HepG2 (cell line): Measurements from ENCODE around the gene IFNA2. TPM values are rescaled to one million over a fixed set of nuclear protein-coding genes. Genes with fewer than 3 reads are reported as not detected.
A peak's percentile ranks its signal among the peaks of the same experiment; 100 is the strongest.

Experiments used
- CREM ChIP-seq, 2 experiments: sonication (generic) in 1 of 2; formaldehyde crosslinking in 1 of 2; IDR thresholded peaks; 2 replicates each; pipeline versions ENCODE4 v1.4.0 to v1.6.1; 2016 to 2020; ENCODE audit warnings: antibody characterized with exemption in 1 of 2, mild to moderate bottlenecking in 1 of 2, missing genetic modification reagents in 1 of 2
- HOXA9 ChIP-seq: sonication (generic); formaldehyde crosslinking; IDR thresholded peaks from 2 replicates; pipeline ENCODE4 v1.8.1; 2022; ENCODE audit warnings: missing genetic modification reagents, mild to moderate bottlenecking, moderate library complexity, borderline replicate concordance
- JUND ChIP-seq: sonication (generic); formaldehyde crosslinking; IDR thresholded peaks from 2 replicates; pipeline ENCODE4 v1.8.0; 2022; ENCODE audit warnings: mild to moderate bottlenecking, missing genetic modification reagents
- KDM5B ChIP-seq: sonication (generic); formaldehyde crosslinking; IDR thresholded peaks from 2 replicates; pipeline ENCODE4 v1.4.0; 2020; ENCODE audit warnings: missing genetic modification reagents, mild to moderate bottlenecking, borderline replicate concordance
- KLF6 ChIP-seq: IDR thresholded peaks from 2 replicates; pipeline ENCODE4 v1.8.0; 2016; ENCODE audit warnings: missing biosample characterization, missing genetic modification reagents
- KMT2A ChIP-seq: sonication (generic); formaldehyde crosslinking; IDR thresholded peaks from 2 replicates; pipeline ENCODE4 v1.4.0; 2020; ENCODE audit warnings: missing genetic modification reagents
- MXI1 ChIP-seq: IDR thresholded peaks from 3 replicates; pipeline ENCODE4 v1.6.1; 2012; ENCODE audit warnings: low read depth, low read length, inconsistent platforms, borderline replicate concordance
- NKX3-1 ChIP-seq: sonication (generic); formaldehyde crosslinking; IDR thresholded peaks from 2 replicates; pipeline ENCODE4 v1.5.0; 2020; ENCODE audit warnings: missing genetic modification reagents
- PCBP1 ChIP-seq: fragments of 200-400 bp; formaldehyde crosslinking; IDR thresholded peaks from 2 replicates; pipeline ENCODE4 v1.6.1; 2017; ENCODE audit warnings: mild to moderate bottlenecking, low read depth, low read length, borderline replicate concordance
- PLRG1 ChIP-seq: fragments of 450-650 bp; conservative IDR thresholded peaks from 2 replicates; pipeline ENCODE4 v1.6.1; 2016
- PTBP1 ChIP-seq: fragments of 200-400 bp; formaldehyde crosslinking; IDR thresholded peaks from 2 replicates; pipeline ENCODE4 v1.6.1; 2018; ENCODE audit warnings: low read length, low read depth; ENCODE audit not compliant: poor library complexity, severe bottlenecking
- TCF7 ChIP-seq: sonication (generic); IDR thresholded peaks from 2 replicates; pipeline ENCODE4 v1.6.1; 2016; ENCODE audit warnings: antibody characterized with exemption, low read depth
- XRCC5 ChIP-seq: fragments of 200-400 bp; formaldehyde crosslinking; optimal IDR thresholded peaks from 2 replicates; pipeline ENCODE3; 2017; ENCODE audit warnings: mild to moderate bottlenecking, low read length
- ZBTB20 ChIP-seq: sonication (generic); formaldehyde crosslinking; IDR thresholded peaks from 2 replicates; pipeline ENCODE4 v1.8.1; 2023; ENCODE audit warnings: missing genetic modification reagents, low read depth, mild to moderate bottlenecking, borderline replicate concordance
- ZNF225 ChIP-seq: sonication (generic); formaldehyde crosslinking; IDR thresholded peaks from 2 replicates; pipeline ENCODE4 v1.4.0; 2020; ENCODE audit warnings: mild to moderate bottlenecking, missing genetic modification reagents
- ZNF251 ChIP-seq: sonication (generic); formaldehyde crosslinking; IDR thresholded peaks from 2 replicates; pipeline ENCODE4 v1.9.0; 2021; ENCODE audit warnings: mild to moderate bottlenecking, missing genetic modification reagents
- ZZZ3 ChIP-seq: sonication (generic); formaldehyde crosslinking; IDR thresholded peaks from 2 replicates; pipeline ENCODE4 v1.4.0; 2020; ENCODE audit warnings: missing genetic modification reagents, mild to moderate bottlenecking, borderline replicate concordance
- polyA plus RNA-seq, 8 experiments: library from polyadenylated mRNA; depleted of rRNA in 3 of 8; stranded (reverse) in 7 of 8; unstranded in 1 of 8; fragments of >200 nt; fragmentation: Illumina TruSeq in 4 of 8; extraction: Trizol in 4 of 8; gene quantifications; 2 replicates each; pipeline versions ENCODE4 v1.2.1 to v1.2.3, GENCODE V29; 2011 to 2016; ENCODE audit warnings: low read depth in 4 of 8, missing spikeins in 1 of 8, mixed read lengths in 1 of 8; ENCODE audit not compliant: insufficient read depth in 1 of 8
- total RNA-seq, 5 experiments: library from RNA; depleted of rRNA; stranded (reverse); fragments of >200 nt; fragmentation: Illumina TruSeq; extraction: Trizol; gene quantifications; 2 replicates each; pipeline ENCODE4 v1.2.3, GENCODE V29; 2016; ENCODE audit warnings: low read depth in 1 of 5
- TF ChIP-seq, protein P1 (sequence below): sonication (generic); formaldehyde crosslinking; IDR thresholded peaks from 2 replicates; pipeline ENCODE4 v1.5.0; 2020; ENCODE audit warnings: mild to moderate bottlenecking, missing genetic modification reagents
- TF ChIP-seq, protein P2 (sequence below): sonication (generic); formaldehyde crosslinking; IDR thresholded peaks from 2 replicates; pipeline ENCODE4 v1.4.0; 2020; ENCODE audit warnings: mild to moderate bottlenecking, missing genetic modification reagents

Gene IFNA2
- total and polyA plus RNA-seq, 2 of the 13 experiments (the other 11 are each of a cell fraction or from before 2014, with no cell fraction given) = not detected

DNA sequence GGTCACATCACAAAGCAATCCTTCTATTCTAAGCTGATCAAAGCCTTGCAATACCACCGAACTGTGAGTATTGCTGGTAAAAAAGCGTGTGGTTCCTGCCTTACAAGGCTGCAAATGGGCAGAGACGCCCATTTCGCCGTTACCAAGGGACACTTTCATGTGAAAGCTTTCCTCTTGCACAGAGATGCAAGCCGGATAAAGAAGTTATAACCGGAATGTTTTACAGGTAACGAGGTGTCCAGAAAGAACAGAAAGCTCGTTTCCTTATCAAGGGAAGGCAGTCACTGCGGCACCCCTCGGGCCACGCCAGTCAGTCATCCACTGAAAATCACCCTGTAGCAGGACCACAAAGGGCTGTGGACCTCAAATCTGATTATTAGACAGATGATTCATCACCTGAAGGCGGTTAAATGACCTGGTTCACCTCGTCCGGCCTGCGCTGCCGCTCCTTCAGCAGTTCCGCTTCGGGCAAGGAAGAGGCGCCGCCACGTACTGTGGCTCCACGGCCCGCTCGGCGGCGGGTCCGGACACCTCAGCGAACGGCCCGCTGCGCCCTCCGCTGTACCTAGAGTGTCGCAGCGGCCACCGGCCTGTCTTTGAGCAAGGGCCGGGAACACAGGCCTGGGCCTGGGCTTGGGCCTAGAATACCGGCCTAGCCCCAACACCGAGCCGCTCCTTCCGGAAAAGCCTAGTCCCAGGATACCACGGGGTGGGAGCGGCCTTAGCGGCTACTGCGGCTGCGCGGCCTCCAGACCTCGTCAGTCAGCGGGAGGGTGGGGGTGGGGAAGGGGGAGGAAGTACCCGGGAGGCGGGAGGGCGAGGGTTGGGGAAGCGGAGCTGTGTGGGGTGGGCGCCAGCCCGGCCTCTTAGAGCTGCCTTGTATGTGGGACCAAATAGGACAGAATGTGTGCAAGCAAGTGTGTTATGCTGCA is 50.2 kb downstream of the IFNA2 start, which contains the start of gene KLHL9 (continued):
- TF ChIP-seq PCBP1 (peak; percentile 71; the same call in 1 of the 2 replicates), ZNF225 (0 out of 2 replicates have a peak, but pooled peaks have one; percentile 78), NKX3-1 (CRISPR knock-in tag) (no peak), ZZZ3 (peak; percentile 98), ZBTB20 (peak; percentile 58; the same call in 1 of the 2 replicates), MXI1 (peak; percentile 18; the same call in 1 of the 3 replicates), PTBP1 (no peak), KLF6 (CRISPR knock-in tag) (peak; percentile 88; the same call in 1 of the 2 replicates), KDM5B (CRISPR knock-in tag) (peak; percentile 89; the same call in 1 of the 2 replicates), KMT2A (peak; percentile 97), CREM (IDR thresholded peaks at IDR 0.05) (no peak), CREM (CRISPR knock-in tag; IDR thresholded peaks at IDR 0.05) (no peak), ZNF251 (CRISPR knock-in tag) (no peak), PLRG1 (no peak), XRCC5 (no peak), TCF7 (no peak), HOXA9 (CRISPR knock-in tag) (no peak), JUND (CRISPR knock-in tag) (peak; percentile 44; the same call in 1 of the 2 replicates)
- TF ChIP-seq, protein P1, sequence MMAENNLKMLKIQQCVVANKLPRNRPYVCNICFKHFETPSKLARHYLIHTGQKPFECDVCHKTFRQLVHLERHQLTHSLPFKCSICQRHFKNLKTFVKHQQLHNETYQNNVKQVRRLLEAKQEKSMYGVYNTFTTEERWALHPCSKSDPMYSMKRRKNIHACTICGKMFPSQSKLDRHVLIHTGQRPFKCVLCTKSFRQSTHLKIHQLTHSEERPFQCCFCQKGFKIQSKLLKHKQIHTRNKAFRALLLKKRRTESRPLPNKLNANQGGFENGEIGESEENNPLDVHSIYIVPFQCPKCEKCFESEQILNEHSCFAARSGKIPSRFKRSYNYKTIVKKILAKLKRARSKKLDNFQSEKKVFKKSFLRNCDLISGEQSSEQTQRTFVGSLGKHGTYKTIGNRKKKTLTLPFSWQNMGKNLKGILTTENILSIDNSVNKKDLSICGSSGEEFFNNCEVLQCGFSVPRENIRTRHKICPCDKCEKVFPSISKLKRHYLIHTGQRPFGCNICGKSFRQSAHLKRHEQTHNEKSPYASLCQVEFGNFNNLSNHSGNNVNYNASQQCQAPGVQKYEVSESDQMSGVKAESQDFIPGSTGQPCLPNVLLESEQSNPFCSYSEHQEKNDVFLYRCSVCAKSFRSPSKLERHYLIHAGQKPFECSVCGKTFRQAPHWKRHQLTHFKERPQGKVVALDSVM (CRISPR knock-in tag) = no peak
- TF ChIP-seq, protein P2, sequence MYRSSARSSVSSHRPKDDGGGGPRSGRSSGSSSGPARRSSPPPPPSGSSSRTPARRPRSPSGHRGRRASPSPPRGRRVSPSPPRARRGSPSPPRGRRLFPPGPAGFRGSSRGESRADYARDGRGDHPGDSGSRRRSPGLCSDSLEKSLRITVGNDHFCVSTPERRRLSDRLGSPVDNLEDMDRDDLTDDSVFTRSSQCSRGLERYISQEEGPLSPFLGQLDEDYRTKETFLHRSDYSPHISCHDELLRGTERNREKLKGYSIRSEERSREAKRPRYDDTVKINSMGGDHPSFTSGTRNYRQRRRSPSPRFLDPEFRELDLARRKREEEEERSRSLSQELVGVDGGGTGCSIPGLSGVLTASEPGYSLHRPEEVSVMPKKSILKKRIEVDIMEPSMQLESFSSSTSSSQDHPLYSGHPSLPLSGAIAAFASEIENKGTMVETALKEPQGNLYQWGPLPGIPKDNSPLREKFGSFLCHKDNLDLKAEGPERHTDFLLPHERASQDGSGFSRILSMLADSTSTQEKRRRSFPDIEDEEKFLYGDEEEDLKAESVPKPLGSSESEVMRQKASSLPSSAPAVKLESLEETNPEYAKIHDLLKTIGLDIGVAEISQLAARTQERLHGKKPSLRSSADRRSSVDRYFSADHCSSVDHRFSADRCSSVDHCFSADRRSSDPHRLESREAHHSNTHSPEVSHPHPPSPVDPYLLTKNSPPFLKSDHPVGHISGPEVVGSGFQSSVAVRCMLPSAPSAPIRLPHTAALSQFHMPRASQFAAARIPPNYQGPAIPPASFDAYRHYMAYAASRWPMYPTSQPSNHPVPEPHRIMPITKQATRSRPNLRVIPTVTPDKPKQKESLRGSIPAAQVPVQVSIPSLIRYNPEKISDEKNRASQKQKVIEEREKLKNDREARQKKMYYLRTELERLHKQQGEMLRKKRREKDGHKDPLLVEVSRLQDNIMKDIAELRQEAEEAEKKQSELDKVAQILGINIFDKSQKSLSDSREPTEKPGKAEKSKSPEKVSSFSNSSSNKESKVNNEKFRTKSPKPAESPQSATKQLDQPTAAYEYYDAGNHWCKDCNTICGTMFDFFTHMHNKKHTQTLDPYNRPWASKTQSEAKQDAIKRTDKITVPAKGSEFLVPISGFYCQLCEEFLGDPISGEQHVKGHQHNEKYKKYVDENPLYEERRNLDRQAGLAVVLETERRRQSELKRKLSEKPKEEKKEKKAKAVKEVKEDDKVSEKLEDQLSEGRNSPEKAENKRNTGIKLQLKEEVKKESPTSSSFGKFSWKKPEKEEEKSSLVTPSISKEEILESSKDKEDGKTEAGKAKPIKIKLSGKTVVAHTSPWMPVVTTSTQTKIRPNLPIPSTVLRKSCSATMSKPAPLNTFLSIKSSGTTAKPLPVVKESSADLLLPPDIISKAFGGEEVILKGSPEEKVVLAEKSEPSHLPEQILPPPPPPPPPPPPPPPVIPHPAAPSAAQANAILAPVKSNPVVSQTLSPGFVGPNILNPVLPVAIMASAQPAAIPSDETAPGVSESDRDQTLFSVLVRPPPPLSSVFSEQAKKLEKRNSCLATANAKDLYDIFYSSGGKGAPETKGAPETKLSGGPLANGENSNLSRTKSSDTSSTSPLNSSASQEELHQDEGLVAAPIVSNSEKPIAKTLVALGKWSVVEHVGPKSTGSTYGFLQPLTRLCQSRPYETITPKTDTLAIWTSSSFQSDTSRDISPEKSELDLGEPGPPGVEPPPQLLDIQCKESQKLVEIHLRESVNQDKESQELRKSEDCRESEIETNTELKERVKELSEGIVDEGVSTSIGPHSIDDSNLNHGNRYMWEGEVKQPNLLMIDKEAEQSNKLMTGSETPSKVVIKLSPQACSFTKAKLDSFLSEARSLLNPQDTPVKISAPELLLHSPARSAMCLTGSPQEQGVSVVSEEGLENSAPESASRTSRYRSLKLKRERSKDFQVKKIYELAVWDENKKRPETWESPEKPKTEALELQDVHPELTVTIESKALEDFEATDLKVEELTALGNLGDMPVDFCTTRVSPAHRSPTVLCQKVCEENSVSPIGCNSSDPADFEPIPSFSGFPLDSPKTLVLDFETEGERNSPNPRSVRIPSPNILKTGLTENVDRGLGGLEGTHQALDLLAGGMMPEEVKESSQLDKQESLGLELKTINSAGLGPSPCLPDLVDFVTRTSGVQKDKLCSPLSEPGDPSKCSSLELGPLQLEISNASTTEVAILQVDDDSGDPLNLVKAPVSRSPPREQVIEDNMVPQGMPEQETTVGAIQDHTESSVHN (CRISPR knock-in tag) = no peak
